ENCODE results near the gene HGF.

Gene HGF

DNA sequence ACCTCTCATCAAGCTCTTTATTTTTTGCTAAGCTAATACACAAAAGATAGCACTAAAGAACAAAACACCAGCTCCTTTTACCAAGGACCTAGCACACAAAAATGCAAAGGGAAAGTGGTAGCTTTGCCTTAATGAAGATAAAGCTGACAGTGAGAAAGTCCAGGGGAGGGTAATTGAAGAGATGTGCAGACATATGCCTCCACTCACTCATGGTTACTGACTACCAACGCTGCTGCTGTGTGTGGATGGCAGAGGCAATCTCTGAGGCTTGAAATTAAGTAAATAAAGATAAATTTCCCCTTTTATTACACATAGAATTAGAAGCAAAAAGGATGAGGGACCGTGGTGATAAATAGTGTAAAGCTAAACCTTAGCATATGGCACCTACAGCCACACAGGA lies 87.0 kb downstream of the HGF start:
- DNase-seq (ENCODE audit: low read depth), result no peak

GRCh38 chr7:81680120-81680519 lies 89.7 kb downstream of the HGF start:
- no peak for DNase-seq (ENCODE audit: low read depth)

DNA sequence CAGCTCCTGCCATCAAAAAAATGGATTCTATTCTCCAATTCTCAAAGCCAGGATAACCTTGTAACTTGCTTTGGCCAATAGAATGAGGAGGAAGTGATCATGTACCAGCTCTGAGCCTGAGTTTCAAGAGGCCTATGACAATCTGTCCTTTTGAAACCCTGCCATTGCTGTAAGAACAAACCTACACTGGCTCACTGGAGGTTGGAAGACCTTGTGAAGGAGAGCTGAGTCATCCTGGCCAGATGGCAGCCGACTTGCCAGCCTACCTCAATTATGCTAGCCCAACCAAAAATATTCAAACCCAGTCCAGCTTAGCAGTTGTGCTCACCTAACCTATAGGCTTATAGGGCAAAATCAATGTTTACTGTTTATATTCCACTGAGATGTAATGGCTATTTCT lies 93.0 kb downstream of the HGF start:
- no peak for DNase-seq (ENCODE audit: low read depth)

DNA sequence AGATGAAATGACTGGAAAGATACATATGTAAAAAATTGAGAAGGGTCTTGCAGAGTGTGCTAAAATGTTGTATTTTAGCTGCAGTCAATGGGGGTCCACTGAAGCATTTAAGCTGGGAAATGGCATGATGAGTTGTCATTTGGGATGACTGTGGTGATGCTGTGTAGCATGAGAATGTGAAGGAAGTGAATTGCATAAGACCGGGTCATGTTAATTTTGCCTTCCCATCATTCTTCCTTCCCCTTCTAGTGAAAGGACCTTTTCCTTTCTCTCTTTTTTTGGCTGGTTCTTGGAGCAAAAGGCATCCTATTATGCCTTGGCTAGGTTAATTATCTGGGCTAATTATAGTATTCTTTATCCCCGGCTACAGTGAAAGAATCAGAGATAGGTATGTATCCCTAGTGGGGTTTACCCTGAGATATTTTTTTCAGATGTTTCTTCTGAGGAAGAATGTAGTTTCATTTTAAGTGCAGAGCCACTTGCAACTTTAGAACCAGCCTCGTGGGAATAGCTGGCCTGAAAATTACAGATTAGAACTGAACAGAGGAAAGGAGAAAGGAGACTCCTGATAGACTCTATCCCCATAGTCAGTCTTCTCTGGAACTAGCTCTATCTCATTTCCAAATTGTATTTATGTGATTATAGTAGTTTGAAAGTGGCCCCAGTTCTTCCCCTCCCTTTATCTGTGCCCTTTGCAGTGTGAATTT lies 93.6 kb downstream of the HGF start:
- no peak for DNase-seq (ENCODE audit: low read depth)

DNA sequence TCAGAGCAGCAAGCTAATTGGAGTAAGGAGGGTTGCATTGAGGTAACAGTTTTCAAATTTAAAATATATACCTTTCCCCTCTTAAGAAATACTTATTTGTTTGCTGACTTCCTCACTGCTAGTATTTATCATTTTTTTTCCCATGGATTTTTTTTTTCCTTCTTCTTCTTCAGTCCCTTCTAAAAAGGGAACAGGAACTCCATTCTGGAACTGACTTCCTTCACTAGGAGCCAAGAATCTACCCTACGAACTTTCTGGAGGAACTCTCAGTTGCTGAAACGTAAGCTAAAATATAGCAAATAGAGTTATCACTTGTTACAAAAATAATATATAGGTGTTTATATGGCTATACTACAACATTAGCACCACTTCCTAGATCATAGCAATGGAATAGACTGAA lies 95.4 kb downstream of the HGF start:
- no peak for DNase-seq (ENCODE audit: low read depth)

DNA sequence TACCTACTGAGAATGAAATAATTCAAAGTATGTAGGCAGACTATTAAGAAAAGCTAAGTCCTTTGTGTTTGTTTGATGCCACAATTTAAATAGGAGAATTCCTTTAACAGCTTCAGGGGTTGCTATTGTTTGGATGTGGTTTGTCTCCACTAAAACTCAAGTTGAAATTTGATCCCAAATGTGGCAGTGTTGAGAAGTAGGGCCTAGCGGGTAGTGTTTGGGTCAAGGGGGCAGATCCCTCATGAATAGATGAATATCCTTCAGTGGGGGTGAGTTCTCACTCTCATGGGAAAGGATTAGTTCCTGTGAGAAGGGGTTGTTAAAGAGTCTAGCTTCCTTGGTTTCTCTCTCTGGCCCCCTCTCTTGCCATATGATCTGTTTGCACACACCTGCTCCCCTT lies 97.0 kb downstream of the HGF start:
- DNase-seq (ENCODE audit: low read depth), result no peak

GRCh38 chr7:81669476-81670105 lies 100.3 kb downstream of the HGF start:
- DNase-seq (ENCODE audit: low read depth), result no peak

DNA sequence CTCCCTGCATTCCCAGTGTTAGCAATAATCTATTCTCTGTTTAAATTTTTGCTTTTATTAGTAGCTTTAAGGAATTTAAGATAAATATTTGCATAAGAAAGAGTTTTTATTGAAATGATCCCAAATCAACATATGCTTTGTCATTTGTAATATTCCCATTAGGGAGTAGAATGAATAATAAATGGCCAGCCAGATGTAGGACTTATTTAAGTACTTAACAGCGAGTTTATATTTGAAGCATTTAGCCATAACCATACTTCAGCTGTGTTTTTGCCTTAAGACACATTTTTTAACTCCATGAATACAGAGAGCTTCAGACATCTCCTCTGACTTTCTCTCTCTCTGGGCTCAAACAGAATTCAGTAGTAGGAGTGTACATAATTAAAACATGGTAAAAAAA lies 103.6 kb downstream of the HGF start:
- no peak for DNase-seq (ENCODE audit: low read depth)

- no peak for DNase-seq (ENCODE audit: low read depth)
Observed at GRCh38 chr7:81665236-81665635, 104.6 kb downstream of the HGF start.

- DNase-seq (ENCODE audit: low read depth), result no peak
Observed at GRCh38 chr7:81664304-81664703, 105.5 kb downstream of the HGF start.

DNA sequence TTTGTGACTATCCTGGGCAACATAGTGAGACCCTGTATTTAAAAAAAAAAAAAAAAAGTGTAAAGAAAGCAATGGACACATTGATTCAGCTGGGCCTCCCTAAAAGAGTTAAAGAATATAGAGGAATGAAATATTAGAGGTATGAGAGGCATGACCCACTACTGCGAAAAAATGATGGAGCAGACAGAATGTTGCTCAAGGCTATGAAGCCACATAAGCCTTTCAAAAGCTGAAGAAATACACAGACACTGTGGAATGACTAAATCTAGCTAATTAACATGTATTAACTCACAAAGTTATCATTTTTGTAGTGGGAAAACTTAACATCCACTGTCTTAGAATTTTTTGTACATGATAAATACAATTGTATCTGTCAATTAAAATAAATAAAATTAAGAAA lies 107.3 kb downstream of the HGF start:
- no peak for DNase-seq (ENCODE audit: low read depth)

DNA sequence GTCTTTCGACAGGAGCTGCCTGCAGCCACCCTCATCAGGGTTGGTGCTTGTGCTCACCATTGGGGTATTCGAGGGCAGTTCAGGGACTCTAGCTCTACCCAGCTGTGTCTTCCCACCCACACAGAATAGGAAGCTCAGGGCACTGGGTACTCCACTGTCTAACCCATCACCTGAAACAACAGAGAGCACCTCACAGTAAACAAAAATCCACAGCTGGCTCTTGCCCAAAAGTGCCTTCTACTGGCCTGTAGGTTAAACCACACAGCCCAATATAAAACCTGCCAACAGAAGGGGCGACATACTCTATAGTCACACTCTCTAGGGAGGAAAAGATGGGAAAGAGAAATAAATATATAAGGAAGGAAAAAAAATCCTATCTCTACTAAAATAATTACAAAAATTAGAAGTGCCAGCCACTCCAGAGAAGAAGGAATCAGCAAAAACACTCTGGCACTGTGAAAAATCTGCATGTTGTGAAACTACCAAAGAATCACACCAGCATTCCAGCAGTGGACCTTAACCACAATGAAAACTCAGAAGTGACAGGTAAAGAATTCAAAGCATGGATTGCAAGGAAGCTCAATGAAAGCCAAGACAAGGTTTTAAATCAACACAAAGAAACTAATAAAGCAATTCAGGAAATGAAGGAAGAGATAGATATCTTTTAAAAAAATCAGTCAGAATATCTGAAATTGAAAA lies 110.0 kb downstream of the HGF start:
- DNase-seq (ENCODE audit: low read depth), result no peak

- no peak for DNase-seq (ENCODE audit: low read depth)
Observed at GRCh38 chr7:81657551-81657950, 112.3 kb downstream of the HGF start.

- no peak for DNase-seq (ENCODE audit: low read depth)
Observed at GRCh38 chr7:81655271-81655670, 114.6 kb downstream of the HGF start.

GRCh38 chr7:81652225-81652624 lies 117.6 kb downstream of the HGF start:
- no peak for DNase-seq (ENCODE audit: low read depth)

All from activated T-cell treated with anti-CD3 and anti-CD28 coated beads for 1 hour (primary cell).